ENCODE results near the gene FAM98B.

FAM98B gene

GRCh38 chr15:38453971-38454695 lies at the start of gene FAM98B:
FAM98B (plus strand) TSS chr15:38454127; CDS start chr15:38454162, 35 bp downstream.
- TF ChIP-seq, protein P1, sequence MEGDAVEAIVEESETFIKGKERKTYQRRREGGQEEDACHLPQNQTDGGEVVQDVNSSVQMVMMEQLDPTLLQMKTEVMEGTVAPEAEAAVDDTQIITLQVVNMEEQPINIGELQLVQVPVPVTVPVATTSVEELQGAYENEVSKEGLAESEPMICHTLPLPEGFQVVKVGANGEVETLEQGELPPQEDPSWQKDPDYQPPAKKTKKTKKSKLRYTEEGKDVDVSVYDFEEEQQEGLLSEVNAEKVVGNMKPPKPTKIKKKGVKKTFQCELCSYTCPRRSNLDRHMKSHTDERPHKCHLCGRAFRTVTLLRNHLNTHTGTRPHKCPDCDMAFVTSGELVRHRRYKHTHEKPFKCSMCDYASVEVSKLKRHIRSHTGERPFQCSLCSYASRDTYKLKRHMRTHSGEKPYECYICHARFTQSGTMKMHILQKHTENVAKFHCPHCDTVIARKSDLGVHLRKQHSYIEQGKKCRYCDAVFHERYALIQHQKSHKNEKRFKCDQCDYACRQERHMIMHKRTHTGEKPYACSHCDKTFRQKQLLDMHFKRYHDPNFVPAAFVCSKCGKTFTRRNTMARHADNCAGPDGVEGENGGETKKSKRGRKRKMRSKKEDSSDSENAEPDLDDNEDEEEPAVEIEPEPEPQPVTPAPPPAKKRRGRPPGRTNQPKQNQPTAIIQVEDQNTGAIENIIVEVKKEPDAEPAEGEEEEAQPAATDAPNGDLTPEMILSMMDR (IDR thresholded peaks at IDR 0.05; ENCODE audit: insufficient read depth, low read length, missing control alignments): no peak
- POLR2A ChIA-PET: interaction anchor here (0.8 to 1.5 kb wide), 7 partner anchors 12 to 238 kb away, joined by 3 to 6 read pairs (median 5); no protein-coding TSS in a partner anchor
- CTCF ChIA-PET: interaction anchor here (0.6 to 3.7 kb wide), 16 partner anchors 10 to 1641 kb away, joined by 3 to 45 read pairs (median 6); no protein-coding TSS in a partner anchor
- DNase-seq (ENCODE audit: low read depth, low spot score): no peak
- H3K4me3 ChIP-seq (ENCODE audit: low read depth, low read length): peak within 1 kb of the TSS; percentile 97

- CTCF ChIA-PET: interaction anchor here (1.2 kb wide), 2 partner anchors 16 to 404 kb away, joined by 6 to 7 read pairs; no protein-coding TSS in a partner anchor
- H3K4me3 ChIP-seq (ENCODE audit: low read depth, low read length): no peak overlapping the region
- POLR2A ChIA-PET: no interaction called here
- TF ChIP-seq, protein P1 (IDR thresholded peaks at IDR 0.05; ENCODE audit: insufficient read depth, low read length, missing control alignments): no peak
- no peak for DNase-seq (ENCODE audit: low read depth, low spot score)
Observed at GRCh38 chr15:38406436-38406835, 47.5 kb upstream of the FAM98B start.

GRCh38 chr15:38408576-38408975 lies 45.4 kb upstream of the FAM98B start:
- DNase-seq (ENCODE audit: low read depth, low spot score): no peak
- ChIA-PET CTCF (interaction anchor here (1.0 to 1.3 kb wide), 2 partner anchors 18 to 412 kb away, joined by 3 to 4 read pairs; no protein-coding TSS in a partner anchor), POLR2A (no interaction called here)
- TF ChIP-seq, protein P1 (IDR thresholded peaks at IDR 0.05; ENCODE audit: insufficient read depth, low read length, missing control alignments): no peak
- no peak overlapping the region for H3K4me3 ChIP-seq (ENCODE audit: low read depth, low read length)

DNA sequence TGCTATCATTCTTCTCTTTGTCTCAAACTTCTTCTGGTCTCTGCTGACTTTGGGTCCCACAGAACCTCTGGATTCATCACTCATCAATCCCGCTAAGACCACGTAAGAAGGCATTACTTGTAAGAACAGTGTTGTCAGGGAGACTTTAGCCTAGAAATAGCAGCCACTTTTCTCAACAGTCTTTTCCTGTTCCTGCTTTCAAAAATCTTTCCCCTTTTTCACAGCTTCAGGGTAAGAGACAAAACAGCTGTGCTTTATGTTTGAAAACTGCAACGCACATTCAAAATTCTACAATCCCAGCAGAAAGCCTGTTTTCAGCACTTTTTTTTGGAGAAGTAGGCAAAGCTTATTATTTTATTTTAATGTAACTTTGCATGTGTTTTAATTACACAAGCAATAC lies 42.0 kb upstream of the FAM98B start:
- POLR2A ChIA-PET: no interaction called here

GRCh38 chr15:38412466-38412865 lies 41.5 kb upstream of the FAM98B start:
- TF ChIP-seq, protein P1 (IDR thresholded peaks at IDR 0.05; ENCODE audit: insufficient read depth, low read length, missing control alignments): no peak

More for the DNA sequence above, 42.0 kb upstream of the FAM98B start:
- CTCF ChIA-PET: interaction anchor here (1.2 to 5.5 kb wide), 8 partner anchors 8 to 430 kb away, joined by 3 to 65 read pairs (median 6); no protein-coding TSS in a partner anchor
- no peak for DNase-seq (ENCODE audit: low read depth, low spot score)
- TF ChIP-seq, protein P1 (IDR thresholded peaks at IDR 0.05; ENCODE audit: insufficient read depth, low read length, missing control alignments): no peak
- H3K4me3 ChIP-seq (ENCODE audit: low read depth, low read length): no peak overlapping the region

GRCh38 chr15:38414357-38414756 lies 39.6 kb upstream of the FAM98B start:
- TF ChIP-seq, protein P1 (IDR thresholded peaks at IDR 0.05; ENCODE audit: insufficient read depth, low read length, missing control alignments): peak; percentile 84
- POLR2A ChIA-PET: no interaction called here
- DNase-seq (ENCODE audit: low read depth, low spot score): peak; percentile 12
- CTCF ChIA-PET: interaction anchor here (0.6 to 5.5 kb wide), 17 partner anchors 10 to 495 kb away, joined by 3 to 65 read pairs (median 4); no protein-coding TSS in a partner anchor
- H3K4me3 ChIP-seq (ENCODE audit: low read depth, low read length): no peak overlapping the region

More at GRCh38 chr15:38412466-38412865, 41.5 kb upstream of the FAM98B start:
- POLR2A ChIA-PET: no interaction called here
- CTCF ChIA-PET: interaction anchor here (1.2 to 5.5 kb wide), 8 partner anchors 22 to 431 kb away, joined by 3 to 65 read pairs (median 6); no protein-coding TSS in a partner anchor
- DNase-seq (ENCODE audit: low read depth, low spot score): no peak
- no peak overlapping the region for H3K4me3 ChIP-seq (ENCODE audit: low read depth, low read length)
